ENCODE results near the gene MVB12B. TPM values are rescaled to one million over a fixed set of nuclear protein-coding genes. Genes with fewer than 3 reads are reported as not detected.
A peak's percentile ranks its signal among the peaks of the same experiment; 100 is the strongest.

MVB12B gene
- total RNA-seq, 4 donors from 2014 or later = 27.2 to 36.9 (median 33.2) TPM

DNA sequence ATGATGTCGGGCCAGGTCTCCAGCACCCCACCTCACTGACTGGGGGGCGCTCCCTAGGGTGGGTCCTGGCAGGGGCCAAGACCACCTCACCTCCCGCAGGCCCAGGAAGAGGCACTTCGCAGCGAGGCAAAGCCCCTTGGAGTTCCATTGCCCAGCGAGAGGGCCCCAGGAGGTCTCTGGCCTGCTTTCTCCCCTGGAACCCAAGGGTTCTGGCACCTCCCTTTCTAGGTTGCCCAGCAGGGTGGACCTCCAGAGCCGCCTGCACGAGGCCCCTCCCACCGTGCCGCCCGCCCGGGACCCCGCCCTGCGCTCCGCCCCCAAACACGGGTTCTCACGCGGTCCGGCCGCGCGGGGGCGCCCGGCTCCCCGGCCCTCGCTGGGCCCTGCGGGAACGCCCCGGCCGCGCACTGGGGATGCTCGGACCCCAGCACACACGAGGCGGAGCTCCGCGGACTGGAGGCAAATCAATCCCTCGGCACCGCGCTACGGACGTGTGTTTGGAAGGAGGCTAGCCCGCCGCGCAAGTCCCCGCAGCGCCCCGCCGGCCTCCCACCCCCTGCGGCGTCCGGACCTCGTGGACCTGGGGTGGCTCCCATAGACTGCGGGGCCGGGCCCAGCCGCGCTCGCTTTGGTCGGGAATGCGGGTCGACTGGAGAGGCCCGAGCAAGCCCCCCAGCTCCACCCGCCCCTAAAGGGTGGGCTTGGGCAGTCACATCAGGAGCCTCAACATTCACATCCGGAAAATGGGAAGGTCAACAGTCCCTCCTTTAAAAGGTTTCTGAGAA is 187.6 kb downstream of the MVB12B start:
- Histone ChIP-seq H3K4me1 (peaks cover 0 to 48% (median 16%) of the 10 kb centered on the region in 4 donors), H3K36me3 (no peaks in the 10 kb centered on the region), H3K9me3 (no peaks in the 10 kb centered on the region), H3K27me3 (peaks cover 0 to 56% of the 10 kb centered on the region in 2 donors), H3K27ac (peak overlapping the region in 1 of 4 donors; percentile 93), H3K4me3 (peak overlapping the region in 3 of 4 donors; percentile 0 to 40 (median 6))
- TF ChIP-seq EP300 (IDR thresholded peaks at IDR 0.05) = no peak
- TF ChIP-seq, protein P1, sequence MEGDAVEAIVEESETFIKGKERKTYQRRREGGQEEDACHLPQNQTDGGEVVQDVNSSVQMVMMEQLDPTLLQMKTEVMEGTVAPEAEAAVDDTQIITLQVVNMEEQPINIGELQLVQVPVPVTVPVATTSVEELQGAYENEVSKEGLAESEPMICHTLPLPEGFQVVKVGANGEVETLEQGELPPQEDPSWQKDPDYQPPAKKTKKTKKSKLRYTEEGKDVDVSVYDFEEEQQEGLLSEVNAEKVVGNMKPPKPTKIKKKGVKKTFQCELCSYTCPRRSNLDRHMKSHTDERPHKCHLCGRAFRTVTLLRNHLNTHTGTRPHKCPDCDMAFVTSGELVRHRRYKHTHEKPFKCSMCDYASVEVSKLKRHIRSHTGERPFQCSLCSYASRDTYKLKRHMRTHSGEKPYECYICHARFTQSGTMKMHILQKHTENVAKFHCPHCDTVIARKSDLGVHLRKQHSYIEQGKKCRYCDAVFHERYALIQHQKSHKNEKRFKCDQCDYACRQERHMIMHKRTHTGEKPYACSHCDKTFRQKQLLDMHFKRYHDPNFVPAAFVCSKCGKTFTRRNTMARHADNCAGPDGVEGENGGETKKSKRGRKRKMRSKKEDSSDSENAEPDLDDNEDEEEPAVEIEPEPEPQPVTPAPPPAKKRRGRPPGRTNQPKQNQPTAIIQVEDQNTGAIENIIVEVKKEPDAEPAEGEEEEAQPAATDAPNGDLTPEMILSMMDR (IDR thresholded peaks at IDR 0.05) = peak; percentile 46 to 69 (median 63)
- 10 to 38% methylated on average over 7 to 21 of the region's 63 CpGs for WGBS, 2 donors
- peak in 1 of 2 donors; percentile 51 for DNase-seq (ENCODE audit: low spot score in 2 of 2)

DNA sequence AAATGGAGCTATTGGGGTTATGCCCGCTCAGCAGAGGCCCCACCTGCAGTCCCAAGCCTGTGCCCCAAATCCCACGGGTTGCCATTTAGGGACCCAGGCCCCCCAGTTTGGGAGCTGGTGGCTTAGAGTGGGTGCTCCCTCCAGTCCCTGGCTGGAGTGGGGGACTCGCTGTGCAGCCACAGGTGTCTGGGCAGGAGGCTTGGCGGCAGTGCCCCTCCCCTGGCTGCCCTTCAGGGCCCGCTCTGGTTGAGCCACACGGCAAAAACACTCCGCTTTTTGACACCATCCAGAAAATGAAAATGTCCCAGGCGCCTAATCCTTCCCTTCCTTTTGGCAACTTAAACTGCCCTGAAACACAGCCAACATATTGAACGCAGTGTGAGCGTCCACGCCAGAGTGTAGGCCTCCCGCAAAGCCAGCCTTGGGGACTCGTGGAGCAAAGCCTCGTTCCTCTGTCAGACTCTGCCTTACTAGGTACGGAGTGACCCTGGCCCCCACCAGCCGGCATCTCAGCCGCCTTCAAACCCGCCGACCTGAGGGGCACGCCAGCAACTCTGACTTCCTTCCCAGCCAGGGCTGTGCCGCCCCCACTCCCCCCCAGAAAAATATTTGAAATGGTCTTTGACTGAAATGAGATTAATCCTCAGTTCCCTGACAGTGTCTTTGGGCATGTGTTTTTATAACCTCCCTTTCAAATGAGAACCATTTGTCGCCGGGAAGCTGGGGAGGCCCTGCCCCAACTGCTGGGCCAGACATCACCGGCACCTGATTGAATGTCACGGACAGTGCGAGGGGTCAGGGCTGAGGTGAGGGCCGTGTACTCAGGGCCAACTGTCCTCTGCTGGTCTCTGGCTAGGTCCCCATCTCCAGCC is 188.6 kb downstream of the MVB12B start:
- Histone ChIP-seq H3K4me3 (no peak overlapping the region), H3K9me3 (no peaks in the 10 kb centered on the region), H3K4me1 (peaks cover 0 to 48% (median 16%) of the 10 kb centered on the region in 4 donors), H3K27ac (peak overlapping the region in 2 of 4 donors; percentile 59 to 93), H3K27me3 (peaks cover 0 to 59% of the 10 kb centered on the region in 2 donors), H3K36me3 (no peaks in the 10 kb centered on the region)
- WGBS, 2 donors = 66 to 71% methylated on average over 24 to 27 of the region's 27 CpGs
- DNase-seq (ENCODE audit: low spot score in 2 of 2) = no peak
- TF ChIP-seq, protein P1 (IDR thresholded peaks at IDR 0.05) = no peak
- no peak for TF ChIP-seq EP300 (IDR thresholded peaks at IDR 0.05)
- no peak for TF ChIP-seq POLR2A (IDR thresholded peaks at IDR 0.05)

DNA sequence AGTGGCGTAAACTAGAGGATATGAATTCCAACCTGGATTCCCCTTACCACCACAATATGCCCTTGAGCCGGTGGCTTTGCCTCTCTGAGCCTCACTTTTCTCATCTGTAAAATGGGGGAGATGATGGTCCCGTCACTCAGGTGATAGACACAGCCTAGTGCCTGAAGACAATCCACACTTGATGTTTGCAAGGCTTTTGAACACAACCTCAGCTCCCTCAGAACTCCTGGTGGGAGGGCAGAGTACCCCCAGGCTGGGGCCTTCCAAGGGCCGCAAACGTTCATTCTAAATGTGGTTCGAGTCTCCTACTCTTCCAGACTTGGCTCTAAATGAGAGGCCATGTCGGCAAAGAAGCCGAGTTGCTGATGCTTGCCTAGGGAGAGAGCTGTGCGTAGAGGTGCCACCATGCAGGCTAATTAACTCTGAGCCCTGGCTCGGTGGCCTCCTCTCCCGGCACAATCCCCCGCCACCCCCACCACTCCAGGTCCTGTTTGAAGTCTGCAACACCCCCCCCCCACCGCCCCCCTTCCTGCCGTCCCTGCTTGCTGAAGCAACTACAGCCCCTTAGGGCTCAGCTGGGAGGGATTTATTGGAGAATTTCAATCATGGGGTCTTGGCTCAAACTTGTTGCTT is 189.4 kb downstream of the MVB12B start:
- Histone ChIP-seq H3K27me3 (peaks cover 0 to 55% of the 10 kb centered on the region in 2 donors), H3K4me1 (peaks cover 0 to 48% (median 16%) of the 10 kb centered on the region in 4 donors), H3K36me3 (no peaks in the 10 kb centered on the region), H3K9me3 (no peaks in the 10 kb centered on the region), H3K27ac (peak overlapping the region in 3 of 4 donors; percentile 71 to 93 (median 85)), H3K4me3 (no peak overlapping the region)
- DNase-seq (ENCODE audit: low spot score in 2 of 2) = no peak
- TF ChIP-seq EP300 (IDR thresholded peaks at IDR 0.05) = no peak
- TF ChIP-seq POLR2A (IDR thresholded peaks at IDR 0.05) = no peak
- TF ChIP-seq, protein P1 (IDR thresholded peaks at IDR 0.05) = no peak
- WGBS, 2 donors = 56 to 75% methylated on average over 12 to 13 of the region's 14 CpGs

DNA sequence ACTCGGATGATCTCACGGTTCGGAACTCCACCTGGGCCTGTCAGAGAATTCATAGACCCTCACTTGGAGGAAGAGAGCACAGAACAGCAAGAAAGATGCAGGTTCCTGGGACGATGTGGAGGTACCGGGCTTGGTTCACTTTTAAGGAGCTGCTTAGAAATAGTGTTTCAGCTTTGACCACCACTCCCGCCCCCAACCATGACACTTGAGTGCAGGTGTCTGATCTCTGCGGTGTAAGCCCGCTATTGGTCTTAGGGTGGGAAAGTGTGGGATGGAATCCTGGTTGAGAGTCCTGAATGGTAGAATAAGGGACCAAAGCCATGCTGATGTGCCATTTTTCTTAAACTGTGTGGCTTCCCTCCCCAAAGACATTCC is 189.9 kb downstream of the MVB12B start:
- WGBS, 2 donors = 67 to 68% methylated on average over 7 to 8 of the region's 8 CpGs
- peak overlapping the region; percentile 61 to 93 (median 78) for H3K27ac ChIP-seq
- H3K4me1 ChIP-seq = peaks cover 0 to 48% (median 16%) of the 10 kb centered on the region in 4 donors
- H3K4me3 ChIP-seq = peak overlapping the region in 2 of 4 donors; percentile 41 to 54
- H3K36me3 ChIP-seq = no peaks in the 10 kb centered on the region
- H3K27me3 ChIP-seq = peaks cover 0 to 57% of the 10 kb centered on the region in 2 donors
- TF ChIP-seq EP300 (IDR thresholded peaks at IDR 0.05) (no peak), POLR2A (IDR thresholded peaks at IDR 0.05) (no peak)
- TF ChIP-seq, protein P1 (IDR thresholded peaks at IDR 0.05) = no peak
- DNase-seq (ENCODE audit: low spot score in 2 of 2) = no peak
- H3K9me3 ChIP-seq = no peaks in the 10 kb centered on the region

Measured in tibial nerve (tissue), 4 donors.